B cell (primary cell): ENCODE results near the gene RAX2. TPM values are rescaled to one million over a fixed set of nuclear protein-coding genes. Genes with fewer than 3 reads are reported as not detected.

Experiments used
- ATAC-seq: fragments of 200-7000 bp; cut with Tn5 transposase; one replicate; pipeline ENCODE4 v1.10.0; 2021; ENCODE audit warnings: low read depth, mild to moderate bottlenecking, moderate number of reproducible peaks, moderate library complexity
- CTCF ChIA-PET: fragments of 350-600 bp; sonication (Branson Sonifier 250); formaldehyde crosslinking; loops from one replicate; lab custom pipeline; 2021; ENCODE audit warnings: antibody characterized with exemption, inconsistent platforms; lab: Charles Lee
- POLR2A ChIA-PET: fragments of 350-600 bp; sonication (Branson Sonifier 250); formaldehyde crosslinking; loops from one replicate; lab custom pipeline; 2021; ENCODE audit warnings: antibody characterized with exemption; lab: Charles Lee
- DNase-seq: peaks from one replicate; pipeline ENCODE4 v3.0.0; 2013
- H2AFZ ChIP-seq: 2 replicates; pipeline ENCODE4 v1.6.1; 2012; ENCODE audit warnings: mild to moderate bottlenecking, low read depth, low read length; ENCODE audit not compliant: insufficient read depth, poor library complexity, severe bottlenecking
- H3K27ac ChIP-seq, 2 donors: 1 replicate in 1 of 2; 2 replicates in 1 of 2; pipeline ENCODE4 v1.5.1; 2012 to 2013; ENCODE audit warnings: low read length in 2 of 2, mild to moderate bottlenecking in 2 of 2, moderate library complexity in 1 of 2
- H3K27me3 ChIP-seq, 4 experiments: fragments of 200-600 bp in 1 of 4; sonication (generic) in 1 of 4; replicated peaks in 1 of 4; 1 replicate in 2 of 4; 2 replicates in 2 of 4; pipeline versions ENCODE4 v1.6.1 to v1.7.0; 2013 to 2016; ENCODE audit warnings: low read length in 3 of 4, mild to moderate bottlenecking in 2 of 4, mixed read lengths in 1 of 4, moderate library complexity in 1 of 4; ENCODE audit not compliant: insufficient read depth in 4 of 4, control insufficient read depth in 3 of 4; ENCODE audit errors: control extremely low read depth in 1 of 4
- H3K36me3 ChIP-seq, 2 experiments: replicated peaks in 1 of 2; 1 replicate in 1 of 2; 2 replicates in 1 of 2; pipeline versions ENCODE4 v1.6.1 to v1.7.1; 2013; ENCODE audit warnings: low read length in 1 of 2; ENCODE audit not compliant: insufficient read depth in 2 of 2, control insufficient read depth in 1 of 2; ENCODE audit errors: control extremely low read depth in 1 of 2, extremely low read depth in 1 of 2
- H3K4me1 ChIP-seq, 2 donors: fragments of 200-600 bp in 1 of 2; sonication (generic) in 1 of 2; 1 replicate in 1 of 2; 2 replicates in 1 of 2; pipeline versions ENCODE4 v1.5.1 to v1.6.1; 2013 to 2017; ENCODE audit warnings: low read length in 2 of 2; ENCODE audit not compliant: control insufficient read depth in 2 of 2, insufficient read depth in 2 of 2
- H3K4me2 ChIP-seq: replicated peaks from 2 replicates; pipeline ENCODE3; 2012; ENCODE audit warnings: mild to moderate bottlenecking, low read depth, low read length; ENCODE audit not compliant: poor library complexity, severe bottlenecking
- H3K4me3 ChIP-seq, 5 experiments: fragments of 200-600 bp in 1 of 5; sonication (generic) in 1 of 5; 1 replicate in 3 of 5; 2 replicates in 2 of 5; pipeline versions ENCODE4 v1.5.1 to v1.7.0; 2011 to 2016; ENCODE audit warnings: low read length in 4 of 5, mild to moderate bottlenecking in 4 of 5, low read depth in 2 of 5, control low read depth in 1 of 5, moderate library complexity in 1 of 5; ENCODE audit not compliant: insufficient read depth in 1 of 5; ENCODE audit errors: control extremely low read depth in 1 of 5, extremely low read depth in 1 of 5
- H3K79me2 ChIP-seq: fragments of 200-600 bp; sonication (generic); one replicate; pipeline ENCODE4 v1.6.0; 2016; ENCODE audit warnings: low read length; ENCODE audit not compliant: control insufficient read depth, insufficient read depth
- H3K9ac ChIP-seq: fragments of 200-600 bp; sonication (generic); 2 replicates; pipeline ENCODE4 v1.6.1; 2017; ENCODE audit warnings: mild to moderate bottlenecking, low read length, moderate library complexity
- H3K9me3 ChIP-seq, 3 donors: one replicate each; pipeline versions ENCODE4 v1.6.1 to v1.7.1; 2013; ENCODE audit warnings: low read length in 2 of 3; ENCODE audit not compliant: control insufficient read depth in 2 of 3, insufficient read depth in 1 of 3; ENCODE audit errors: control extremely low read depth in 1 of 3
- H4K20me1 ChIP-seq: 2 replicates; pipeline ENCODE4 v1.6.0; 2012; ENCODE audit warnings: mild to moderate bottlenecking, low read length; ENCODE audit not compliant: insufficient read depth, control insufficient read depth, poor library complexity, severe bottlenecking
- H3K27ac Mint-ChIP-seq: one replicate; pipeline ENCODE4 v1.8.0; 2021; ENCODE audit warnings: mixed read lengths
- H3K27me3 Mint-ChIP-seq: one replicate; pipeline ENCODE4 v1.8.0; 2021; ENCODE audit warnings: mixed read lengths
- H3K4me1 Mint-ChIP-seq: one replicate; pipeline ENCODE4 v1.8.0; 2021; ENCODE audit warnings: mixed read lengths
- H3K4me3 Mint-ChIP-seq: one replicate; pipeline ENCODE4 v1.8.0; 2021; ENCODE audit warnings: mixed read lengths
- H3K9me3 Mint-ChIP-seq: one replicate; pipeline ENCODE4 v1.8.0; 2022; ENCODE audit warnings: mixed read lengths; ENCODE audit not compliant: insufficient read depth
- EZH2 ChIP-seq: IDR thresholded peaks from 2 replicates; pipeline ENCODE4 v1.6.1; 2012; ENCODE audit warnings: borderline replicate concordance, low read depth, mild to moderate bottlenecking, moderate library complexity, low read length; ENCODE audit not compliant: insufficient read depth, poor library complexity, severe bottlenecking
- WGBS: methylation state at CpG from one replicate; pipeline ENCODE4 v1.1.5; 2013; ENCODE audit warnings: missing lambda C conversion rate; ENCODE audit not compliant: insufficient coverage; 5-methylcytosine and 5-hydroxymethylcytosine counted together
- intact Hi-C: fragments of 100-400 bp; cut with micrococcal nuclease; formaldehyde crosslinking; loops from one replicate; pipeline ENCODE4 v1.10.0; 2022
- polyA plus RNA-seq: library from polyadenylated mRNA; depleted of rRNA; stranded (reverse); fragments of >200 nt; gene quantifications from 2 replicates; pipeline ENCODE4 v1.2.3, GENCODE V29; 2012
- total RNA-seq, 2 donors: library from RNA; stranded (reverse); fragments of 120-200 nt in 1 of 2; gene quantifications; 1 replicate in 1 of 2; 2 replicates in 1 of 2; pipeline versions ENCODE4 v1.2.3 to v1.2.4, GENCODE V29; 2013 to 2022
- TF ChIP-seq, protein P1 (sequence below): fragments of 200-600 bp; IDR thresholded peaks from one replicate; pipeline ENCODE4 v1.8.0; 2022; ENCODE audit warnings: antibody characterized with exemption, mild to moderate bottlenecking

The RAX2 gene
- total and polyA plus RNA-seq, 2 donors (not counting 1 experiment from before 2014, with no cell fraction given), result not detected

DNA sequence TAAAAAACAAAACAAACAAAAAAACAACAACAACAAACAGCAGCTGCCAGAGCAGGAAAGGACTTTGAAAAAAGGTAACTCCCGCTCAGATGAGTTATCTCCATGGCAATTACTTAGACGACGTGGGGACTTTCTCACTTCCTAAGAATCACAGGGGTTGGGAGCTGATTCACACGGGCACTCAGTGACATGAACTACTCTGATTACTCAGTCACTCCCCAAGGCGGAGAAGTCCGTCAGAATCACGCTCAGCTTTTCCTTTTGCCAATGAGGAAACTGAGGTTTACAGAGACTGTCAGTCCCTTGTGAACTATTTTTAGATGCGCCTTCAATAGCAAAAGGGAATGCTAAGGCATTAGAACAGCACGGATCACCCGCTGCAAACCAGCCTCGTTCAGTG is 46.4 kb upstream of the RAX2 start:
- TF ChIP-seq, protein P1, sequence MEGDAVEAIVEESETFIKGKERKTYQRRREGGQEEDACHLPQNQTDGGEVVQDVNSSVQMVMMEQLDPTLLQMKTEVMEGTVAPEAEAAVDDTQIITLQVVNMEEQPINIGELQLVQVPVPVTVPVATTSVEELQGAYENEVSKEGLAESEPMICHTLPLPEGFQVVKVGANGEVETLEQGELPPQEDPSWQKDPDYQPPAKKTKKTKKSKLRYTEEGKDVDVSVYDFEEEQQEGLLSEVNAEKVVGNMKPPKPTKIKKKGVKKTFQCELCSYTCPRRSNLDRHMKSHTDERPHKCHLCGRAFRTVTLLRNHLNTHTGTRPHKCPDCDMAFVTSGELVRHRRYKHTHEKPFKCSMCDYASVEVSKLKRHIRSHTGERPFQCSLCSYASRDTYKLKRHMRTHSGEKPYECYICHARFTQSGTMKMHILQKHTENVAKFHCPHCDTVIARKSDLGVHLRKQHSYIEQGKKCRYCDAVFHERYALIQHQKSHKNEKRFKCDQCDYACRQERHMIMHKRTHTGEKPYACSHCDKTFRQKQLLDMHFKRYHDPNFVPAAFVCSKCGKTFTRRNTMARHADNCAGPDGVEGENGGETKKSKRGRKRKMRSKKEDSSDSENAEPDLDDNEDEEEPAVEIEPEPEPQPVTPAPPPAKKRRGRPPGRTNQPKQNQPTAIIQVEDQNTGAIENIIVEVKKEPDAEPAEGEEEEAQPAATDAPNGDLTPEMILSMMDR, result no peak
- TF ChIP-seq EZH2, result no peak

DNA sequence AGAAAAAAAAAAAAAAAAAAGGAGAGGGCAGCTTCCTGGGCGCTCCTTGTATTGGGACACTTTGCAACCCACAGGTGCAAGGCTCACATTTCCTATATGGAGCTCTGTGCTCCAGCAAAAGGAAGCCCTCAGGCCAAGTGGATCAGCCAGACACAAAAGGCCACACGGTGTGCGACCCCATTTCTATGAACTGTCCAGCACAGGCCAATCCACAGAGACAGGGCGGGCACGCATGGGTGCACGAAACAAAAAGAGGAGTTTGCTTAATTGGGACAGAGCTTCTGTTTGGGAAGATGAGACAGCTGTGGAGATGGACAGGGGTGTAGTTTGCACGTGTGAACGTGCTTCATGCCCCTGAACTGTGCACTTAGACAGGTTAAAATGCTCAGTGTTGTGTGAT is 45.7 kb upstream of the RAX2 start:
- Histone ChIP-seq H3K4me2 (no peak overlapping the region), H3K4me3 (no peak overlapping the region), H3K27ac (no peak overlapping the region), H3K79me2 (no peaks in the 10 kb centered on the region), H3K9me3 (peaks cover 0 to 7% (median 0%) of the 10 kb centered on the region in 3 donors), H3K27me3 (peaks cover 0 to 1% (median 0%) of the 10 kb centered on the region in 4 experiments), H2AFZ (no peak overlapping the region), H3K36me3 (no peaks in the 10 kb centered on the region), H4K20me1 (no peaks in the 10 kb centered on the region), H3K9ac (no peak overlapping the region), H3K4me1 (peaks cover 18 to 34% of the 10 kb centered on the region in 2 donors)
- Mint-ChIP-seq H3K4me1 (peaks cover 35% of the 10 kb centered on the region), H3K27me3 (no peaks in the 10 kb centered on the region), H3K9me3 (no peaks in the 10 kb centered on the region), H3K4me3 (no peak overlapping the region), H3K27ac (no peak overlapping the region)
- ChIA-PET POLR2A (interaction anchor here (0.7 to 1.2 kb wide), 2 partner anchors 50 to 89 kb away, joined by 3 read pairs; no protein-coding TSS in a partner anchor), CTCF (interaction anchor here (0.7 to 1.4 kb wide), 4 partner anchors 27 to 121 kb away, joined by 3 to 4 read pairs (median 3); partner anchors contain the start of gene APBA3)
- DNase-seq, result no peak
- 93% methylated on average over 8 of the region's 8 CpGs for WGBS
- ATAC-seq, result no peak
- intact Hi-C loops, result no loop called here
- TF ChIP-seq, protein P1, result no peak
- TF ChIP-seq EZH2, result no peak

More for the DNA sequence above, 46.4 kb upstream of the RAX2 start:
- ChIA-PET CTCF (interaction anchor here (1.2 to 1.4 kb wide), 3 partner anchors 28 to 112 kb away, joined by 3 read pairs; partner anchors contain the start of gene APBA3), POLR2A (interaction anchor here (1.2 kb wide), 1 partner anchor 90 kb away, joined by 3 read pairs; no protein-coding TSS in a partner anchor)
- Histone ChIP-seq H4K20me1 (no peaks in the 10 kb centered on the region), H3K4me2 (peak overlapping the region; percentile 37), H3K79me2 (no peaks in the 10 kb centered on the region), H3K4me1 (peaks cover 11 to 27% of the 10 kb centered on the region in 2 donors), H3K9ac (no peak overlapping the region), H2AFZ (peak overlapping the region; percentile 49), H3K4me3 (no peak overlapping the region), H3K27me3 (peaks cover 0 to 4% (median 0%) of the 10 kb centered on the region in 4 experiments), H3K36me3 (no peaks in the 10 kb centered on the region), H3K27ac (no peak overlapping the region), H3K9me3 (peaks cover 0 to 7% (median 0%) of the 10 kb centered on the region in 3 donors)
- Mint-ChIP-seq H3K4me1 (peaks cover 28% of the 10 kb centered on the region), H3K27me3 (no peaks in the 10 kb centered on the region), H3K9me3 (no peaks in the 10 kb centered on the region), H3K27ac (no peak overlapping the region), H3K4me3 (no peak overlapping the region)
- ATAC-seq, result no peak
- no peak for DNase-seq
- WGBS, result 26% methylated on average over 10 of the region's 11 CpGs
- intact Hi-C loops, result no loop called here
